Body of pancreas (tissue), 4 donors: ENCODE data around the gene TACC2.

ENCODE experiments used
- CTCF ChIP-seq, 7 experiments: fragments of 450-650 bp in 4 of 7; fragments of 200-600 bp in 3 of 7; sonication (generic) in 3 of 7; IDR thresholded peaks; one replicate each; pipeline ENCODE4 v1.5.1; 2016 to 2019; ENCODE audit warnings: antibody characterized with exemption in 7 of 7
- POLR2A ChIP-seq, 3 donors: fragments of 450-650 bp; IDR thresholded peaks; one replicate each; pipeline ENCODE4 v1.6.1; 2016; ENCODE audit warnings: antibody characterized with exemption in 3 of 3, mild to moderate bottlenecking in 2 of 3

DNA sequence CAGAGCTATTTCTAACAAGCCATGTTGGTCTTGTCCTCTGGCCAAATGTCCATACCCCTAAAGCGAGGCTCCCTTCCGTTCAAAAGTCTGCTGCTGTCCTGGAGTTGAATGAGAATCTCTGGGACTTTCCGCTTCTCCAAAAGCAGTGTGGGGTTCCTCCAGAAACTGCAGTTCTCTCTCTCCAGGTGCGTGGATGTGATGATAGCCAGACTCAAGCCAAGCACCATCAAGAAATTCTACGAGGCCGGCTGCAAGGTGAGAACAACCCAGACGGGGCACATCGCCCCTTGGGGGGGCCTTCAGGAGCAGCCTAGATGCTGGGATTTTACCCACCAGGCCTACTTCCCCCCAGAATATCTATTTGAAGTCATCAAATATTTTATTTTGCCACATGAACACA lies 308.6 kb downstream of the TACC2 start:
- TF ChIP-seq CTCF (IDR thresholded peaks at IDR 0.05) (no peak), POLR2A (IDR thresholded peaks at IDR 0.05) (no peak)
